HG03565 (cell line): ENCODE measurements around the gene ATP10D.

ENCODE experiments used
- ATAC-seq: cut with Tn5 transposase; IDR thresholded peaks from one replicate; pipeline ENCODE4 v1.9.1; 2021; ENCODE audit warnings: mild to moderate bottlenecking, moderate library complexity; ENCODE audit not compliant: unreplicated experiment

ATP10D gene

GRCh38 chr4:47485047-47485692 is at the start of gene ATP10D:
Gene ATP10D, plus strand, starts transcription at chr4:47485275. Its CDS starts 27,266 bp downstream, at chr4:47512541.
- peak; percentile 91 for ATAC-seq

GRCh38 chr4:47442980-47443379 is 42.1 kb upstream of the ATP10D start:
- peak; percentile 74 for ATAC-seq

GRCh38 chr4:47444031-47444430 is 41.0 kb upstream of the ATP10D start:
- no peak for ATAC-seq

GRCh38 chr4:47451657-47452056 is 33.4 kb upstream of the ATP10D start:
- no peak for ATAC-seq

- ATAC-seq, result no peak
Measured at GRCh38 chr4:47462799-47463234, 22.3 kb upstream of the ATP10D start.

- peak; percentile 88 for ATAC-seq
Measured at GRCh38 chr4:47463235-47463956, 21.7 kb upstream of the ATP10D start, which contains the start of gene COMMD8. Gene COMMD8, minus strand, starts transcription at chr4:47463702. Its CDS starts 51 bp downstream, at chr4:47463651.

GRCh38 chr4:47465004-47465403 is 20.1 kb upstream of the ATP10D start:
- ATAC-seq, result peak; percentile 25

GRCh38 chr4:47466056-47466785 is 18.9 kb upstream of the ATP10D start:
- no peak for ATAC-seq

- no peak for ATAC-seq
Measured at GRCh38 chr4:47468706-47469365, 16.2 kb upstream of the ATP10D start.

GRCh38 chr4:47469951-47470350 is 15.1 kb upstream of the ATP10D start:
- ATAC-seq, result no peak

- ATAC-seq, result no peak
Measured at GRCh38 chr4:47471064-47471463, 14.0 kb upstream of the ATP10D start.

- no peak for ATAC-seq
Measured at GRCh38 chr4:47471591-47471990, 13.5 kb upstream of the ATP10D start.

GRCh38 chr4:47473141-47473750 is 11.8 kb upstream of the ATP10D start:
- no peak for ATAC-seq

- ATAC-seq, result no peak
Measured at GRCh38 chr4:47474799-47475198, 10.3 kb upstream of the ATP10D start.

GRCh38 chr4:47475411-47475810 is 9.7 kb upstream of the ATP10D start:
- no peak for ATAC-seq

- no peak for ATAC-seq
Measured at GRCh38 chr4:47478804-47479203, 6.3 kb upstream of the ATP10D start.

- ATAC-seq, result no peak
Measured at GRCh38 chr4:47482326-47482725, 2.7 kb upstream of the ATP10D start.

- ATAC-seq, result no peak
Measured at GRCh38 chr4:47483745-47484144, 1.3 kb upstream of the ATP10D start.

GRCh38 chr4:47484168-47484567 is 907 bp upstream of the ATP10D start:
- no peak for ATAC-seq

- no peak for ATAC-seq
Measured at GRCh38 chr4:47485768-47486167, 693 bp downstream of the ATP10D start.

- no peak for ATAC-seq
Measured at GRCh38 chr4:47486231-47486673, 1.2 kb downstream of the ATP10D start.
